Measurements from ENCODE around the gene DNMT3L.
"Not testable (repeated sequence)": the region's sequence is repeated elsewhere in the genome, so short reads cannot be mapped to it uniquely, and the experiment has no call there.

DNMT3L gene

DNA sequence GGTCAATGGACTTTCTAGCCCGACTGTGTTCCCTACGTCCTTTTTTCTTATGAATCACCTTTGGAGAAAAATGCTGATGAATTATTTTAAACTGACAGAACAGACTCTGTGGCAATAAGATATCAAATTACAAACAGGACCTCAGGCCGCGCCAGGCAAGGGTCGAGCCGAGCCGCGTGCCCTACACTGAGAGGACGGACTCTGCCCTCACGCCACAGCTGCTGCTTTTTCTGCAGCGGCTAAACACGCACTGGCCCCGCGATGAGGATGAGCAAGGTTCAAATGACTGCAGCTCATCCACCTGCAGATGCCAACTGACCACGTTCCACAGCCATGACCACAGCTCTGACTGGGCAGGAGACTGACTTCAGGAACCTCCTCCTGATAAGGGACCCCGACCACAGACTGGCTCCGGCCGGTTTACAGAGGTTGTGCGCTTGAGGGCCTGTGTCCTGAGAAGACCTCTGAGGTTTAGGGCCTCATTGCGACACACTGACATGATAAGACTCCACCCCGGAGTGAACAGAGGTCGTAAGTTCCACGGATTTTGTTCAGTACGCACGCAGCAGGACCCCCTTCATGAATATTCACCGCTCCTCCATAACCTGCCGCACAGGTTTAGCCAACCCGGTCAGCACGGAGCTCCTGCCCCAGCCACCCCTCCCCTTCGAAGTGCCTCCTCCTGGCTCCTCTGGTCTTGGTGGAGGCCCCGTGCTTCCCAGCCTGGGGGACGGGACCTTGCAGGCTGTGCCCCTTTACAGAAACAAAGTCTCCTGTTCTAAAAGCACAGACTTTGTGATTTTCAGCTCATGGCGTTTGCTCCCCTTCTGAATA, 12.3 kb downstream of the DNMT3L start:
- not testable (repeated sequence) for DNase-seq (ENCODE audit: low read depth)

- not testable (repeated sequence) for DNase-seq (ENCODE audit: low read depth)
Observed at GRCh38 chr21:44247904-44248303, 13.8 kb downstream of the DNMT3L start.

- not testable (repeated sequence) for DNase-seq (ENCODE audit: low read depth)
Observed at GRCh38 chr21:44243980-44244379, 17.7 kb downstream of the DNMT3L start.

DNA sequence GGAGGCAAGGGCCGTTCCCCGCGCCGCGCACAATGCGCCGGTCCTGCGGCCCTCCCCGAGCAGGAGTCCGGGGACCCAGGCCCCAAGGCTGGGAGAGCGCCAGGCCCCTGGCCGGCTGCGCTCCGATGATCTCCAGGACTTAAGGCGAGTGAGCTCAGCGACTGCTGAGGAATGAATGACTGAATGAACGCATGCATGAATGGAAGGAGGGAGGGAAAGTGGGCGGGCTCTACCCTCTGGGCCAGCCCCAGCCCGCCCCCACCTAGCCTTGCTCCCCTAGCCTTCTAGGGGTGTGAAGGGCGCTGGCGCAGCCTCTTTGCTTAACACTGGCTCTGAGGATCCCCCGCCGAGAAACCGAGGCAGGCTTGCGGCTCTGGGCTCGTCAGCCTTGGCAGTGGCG, 20.4 kb downstream of the DNMT3L start:
- not testable (repeated sequence) for DNase-seq (ENCODE audit: low read depth)

- not testable (repeated sequence) for DNase-seq (ENCODE audit: low read depth)
Observed at GRCh38 chr21:44240842-44241241, 20.9 kb downstream of the DNMT3L start, which contains the start of gene ICOSLG. TSS of gene ICOSLG (minus strand) at chr21:44240943. CDS start at chr21:44240817, 126 bp downstream.

- not testable (repeated sequence) for DNase-seq (ENCODE audit: low read depth)
Observed at GRCh38 chr21:44240353-44240752, 21.3 kb downstream of the DNMT3L start.

DNA sequence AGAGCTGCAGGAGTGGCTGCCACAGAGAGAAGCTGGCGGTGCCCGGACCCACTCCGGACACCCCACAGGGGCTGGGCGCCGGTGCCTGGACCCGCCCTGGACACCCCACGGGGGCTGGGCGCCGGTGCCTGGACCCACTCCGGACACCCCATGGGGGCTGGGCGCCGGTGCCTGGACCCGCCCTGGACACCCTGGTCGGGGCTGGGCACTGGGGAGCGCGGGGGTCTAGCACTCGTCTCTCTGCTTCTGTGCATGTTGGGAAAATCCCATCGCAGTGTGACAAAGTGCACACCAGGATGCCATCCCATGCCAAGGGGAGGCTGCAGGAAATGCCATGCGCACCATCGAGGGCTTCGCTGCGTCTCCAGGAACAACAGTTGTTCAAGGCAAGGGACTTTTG, 32.1 kb downstream of the DNMT3L start:
- not testable (repeated sequence) for DNase-seq (ENCODE audit: low read depth)

- DNase-seq (ENCODE audit: low read depth) = not testable (repeated sequence)
Observed at GRCh38 chr21:44228109-44228508, 33.6 kb downstream of the DNMT3L start.

- DNase-seq (ENCODE audit: low read depth) = not testable (repeated sequence)
Observed at GRCh38 chr21:44227614-44228013, 34.1 kb downstream of the DNMT3L start.

DNA sequence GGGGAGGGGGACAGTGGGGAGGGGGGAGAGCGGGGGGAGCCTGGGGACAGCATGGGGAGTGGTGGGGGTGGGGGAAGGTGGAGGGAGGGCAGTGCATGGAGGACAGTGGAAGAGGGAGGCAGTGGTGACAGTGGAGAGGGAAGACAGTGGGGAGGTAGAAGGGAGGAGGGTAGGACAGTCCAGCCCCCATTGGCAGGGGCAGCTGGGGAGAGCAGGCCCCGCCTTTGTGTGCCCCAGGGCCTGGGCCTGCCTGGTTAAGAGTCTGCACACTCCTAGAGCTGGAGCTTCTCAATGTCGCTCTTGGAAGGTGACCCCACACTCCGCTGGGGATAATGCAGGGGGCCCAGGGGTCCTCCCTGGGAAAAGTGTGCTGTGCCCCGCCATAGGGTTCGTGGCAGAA, 36.1 kb downstream of the DNMT3L start:
- not testable (repeated sequence) for DNase-seq (ENCODE audit: low read depth)

GRCh38 chr21:44223334-44223733, 38.4 kb downstream of the DNMT3L start:
- not testable (repeated sequence) for DNase-seq (ENCODE audit: low read depth)

DNA sequence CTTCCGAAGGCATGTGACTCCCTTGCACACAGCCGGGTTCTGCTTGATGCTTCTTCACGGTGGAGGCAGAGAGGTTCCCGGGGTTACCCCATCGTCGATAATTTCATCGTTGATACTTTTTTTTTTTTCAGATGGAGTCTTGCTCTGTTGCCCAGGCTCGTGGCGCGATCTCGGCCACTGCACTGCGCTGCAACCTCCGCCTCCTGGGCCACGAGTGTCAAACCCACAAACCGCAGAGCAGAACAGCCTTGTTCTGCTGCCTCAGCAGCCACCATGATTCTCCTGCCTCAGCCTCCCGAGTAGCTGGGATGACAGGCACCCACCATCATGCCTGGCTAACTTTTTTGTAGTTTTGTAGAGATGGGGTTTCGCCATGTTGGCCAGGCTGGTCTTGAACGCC, 41.0 kb downstream of the DNMT3L start:
- DNase-seq (ENCODE audit: low read depth) = not testable (repeated sequence)

DNA sequence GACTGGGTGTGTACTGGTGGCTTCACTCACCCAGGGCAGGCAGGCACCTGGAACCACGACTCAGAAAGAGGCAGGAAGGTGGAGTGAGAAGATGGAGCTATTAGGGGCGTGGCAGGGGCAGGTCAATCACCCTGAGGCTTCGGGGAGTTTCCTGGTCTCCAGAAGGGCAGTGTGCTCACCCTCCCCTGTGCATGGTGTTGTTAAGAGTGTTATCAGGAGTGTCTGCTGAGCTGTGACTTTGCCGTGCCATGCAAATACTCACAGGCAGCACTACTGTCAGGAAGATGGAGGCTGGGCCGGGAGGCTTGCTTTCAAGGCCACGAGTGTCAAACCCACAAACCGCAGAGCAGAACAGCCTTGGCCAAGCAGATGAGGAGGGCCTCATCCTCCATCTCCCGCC, 43.2 kb downstream of the DNMT3L start:
- not testable (repeated sequence) for DNase-seq (ENCODE audit: low read depth)

- not testable (repeated sequence) for DNase-seq (ENCODE audit: low read depth)
Observed at GRCh38 chr21:44211978-44212377, 49.7 kb downstream of the DNMT3L start.

DNA sequence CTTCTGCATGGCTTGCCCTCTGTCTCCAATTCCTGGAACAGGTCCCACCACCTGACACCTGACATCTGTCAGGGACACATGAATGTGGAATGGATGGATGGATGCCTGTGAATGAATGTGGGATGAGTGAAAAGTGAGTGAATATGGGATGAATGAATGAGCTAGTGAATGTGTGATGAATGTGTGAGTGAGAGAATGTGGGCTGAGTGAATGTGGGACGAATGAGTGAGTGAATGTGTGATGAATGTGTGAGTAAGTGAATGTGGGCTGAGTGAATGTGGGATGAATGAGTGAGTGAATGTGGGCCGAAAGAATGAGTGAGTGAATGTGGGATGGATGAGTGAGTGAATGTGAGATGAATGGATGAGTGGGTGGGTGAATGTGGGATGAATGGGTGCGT, 50.1 kb downstream of the DNMT3L start:
- DNase-seq (ENCODE audit: low read depth) = not testable (repeated sequence)

DNA sequence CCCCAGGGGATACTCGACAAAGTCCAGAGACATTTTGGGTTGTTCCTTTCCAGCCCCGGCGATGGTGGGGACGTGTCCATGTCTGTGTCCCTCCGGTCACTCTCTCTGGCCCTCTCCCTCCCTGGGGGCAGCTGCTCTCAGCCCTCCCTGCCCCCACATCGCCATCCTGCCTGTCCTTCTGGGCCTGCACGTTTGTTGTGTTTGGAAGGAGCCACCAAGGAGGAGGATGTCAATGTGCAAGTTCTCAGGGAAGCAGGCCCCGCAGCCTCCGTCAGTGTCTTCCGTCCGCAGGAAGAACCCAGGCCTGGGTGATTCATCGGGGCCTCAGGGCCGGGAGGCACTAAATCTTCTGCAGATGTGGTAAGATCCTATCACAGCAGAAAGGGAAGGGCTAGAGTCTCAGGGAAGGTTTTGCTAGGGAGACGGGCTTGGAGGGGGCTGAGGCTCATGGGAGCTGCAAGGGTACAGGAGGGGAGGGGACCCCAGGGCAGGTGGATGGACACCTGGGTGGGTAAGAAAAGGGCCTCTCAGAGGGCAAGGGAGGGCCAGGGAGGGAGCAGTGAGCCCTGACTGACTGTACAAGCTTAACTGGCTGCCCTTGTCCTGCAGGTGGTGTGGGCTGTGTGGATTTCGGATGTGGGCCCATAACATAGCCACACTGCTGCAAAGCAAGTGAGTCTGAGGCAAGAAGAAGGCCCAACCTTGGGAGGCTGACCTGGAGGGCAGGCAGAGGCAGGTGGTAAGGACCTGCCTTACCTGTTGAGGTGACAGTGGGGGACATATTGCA, 53.6 kb downstream of the DNMT3L start:
- DNase-seq (ENCODE audit: low read depth) = not testable (repeated sequence)

DNA sequence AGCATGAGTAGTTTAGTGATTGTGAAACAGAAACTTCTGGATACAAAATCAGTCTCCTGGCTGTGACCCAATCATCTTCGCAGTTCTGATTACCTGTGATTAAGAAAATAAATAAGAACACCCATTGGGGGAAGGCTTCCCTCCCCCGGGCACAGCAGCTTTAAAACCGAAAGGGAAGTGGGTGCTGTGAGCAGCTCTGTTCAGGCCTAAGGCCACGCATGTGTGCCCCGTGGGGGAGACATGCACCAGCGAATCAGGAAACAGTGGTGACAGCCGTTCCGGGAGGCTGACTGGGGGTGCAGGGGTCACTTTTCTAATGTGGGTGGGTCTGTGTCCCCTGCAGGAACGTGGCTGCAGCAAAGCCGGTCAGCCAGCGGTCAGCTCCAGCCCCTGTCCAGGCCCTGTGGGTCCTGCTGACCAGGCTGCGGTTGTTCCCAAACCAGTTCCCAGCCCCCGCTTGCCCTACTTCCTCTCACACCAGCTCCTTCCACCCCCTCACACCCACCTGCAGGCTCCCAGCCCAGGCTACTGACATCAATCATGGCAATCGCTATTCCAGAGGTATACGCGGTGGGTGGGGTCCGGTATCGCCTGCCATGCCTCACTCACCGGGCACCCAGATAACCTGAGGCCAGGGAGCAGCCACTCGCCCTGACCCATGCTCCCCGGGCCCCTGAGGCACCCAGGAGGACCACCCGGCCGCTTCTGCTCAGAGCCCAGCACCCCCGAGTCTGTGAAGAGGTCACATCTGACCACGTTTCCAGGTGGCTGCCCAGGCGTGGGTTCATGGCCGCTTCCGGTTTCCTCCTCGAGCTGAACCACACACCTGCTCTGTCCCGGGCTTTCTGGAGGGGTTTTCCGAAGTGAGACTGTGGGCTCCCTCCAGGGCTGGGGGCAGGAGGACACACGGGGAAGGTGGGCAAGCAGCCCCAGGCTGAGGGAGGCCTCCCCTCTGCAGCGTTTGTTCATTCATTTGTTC, 54.7 kb downstream of the DNMT3L start:
- not testable (repeated sequence) for DNase-seq (ENCODE audit: low read depth)

- not testable (repeated sequence) for DNase-seq (ENCODE audit: low read depth)
Observed at GRCh38 chr21:44206187-44206586, 55.5 kb downstream of the DNMT3L start.

DNA sequence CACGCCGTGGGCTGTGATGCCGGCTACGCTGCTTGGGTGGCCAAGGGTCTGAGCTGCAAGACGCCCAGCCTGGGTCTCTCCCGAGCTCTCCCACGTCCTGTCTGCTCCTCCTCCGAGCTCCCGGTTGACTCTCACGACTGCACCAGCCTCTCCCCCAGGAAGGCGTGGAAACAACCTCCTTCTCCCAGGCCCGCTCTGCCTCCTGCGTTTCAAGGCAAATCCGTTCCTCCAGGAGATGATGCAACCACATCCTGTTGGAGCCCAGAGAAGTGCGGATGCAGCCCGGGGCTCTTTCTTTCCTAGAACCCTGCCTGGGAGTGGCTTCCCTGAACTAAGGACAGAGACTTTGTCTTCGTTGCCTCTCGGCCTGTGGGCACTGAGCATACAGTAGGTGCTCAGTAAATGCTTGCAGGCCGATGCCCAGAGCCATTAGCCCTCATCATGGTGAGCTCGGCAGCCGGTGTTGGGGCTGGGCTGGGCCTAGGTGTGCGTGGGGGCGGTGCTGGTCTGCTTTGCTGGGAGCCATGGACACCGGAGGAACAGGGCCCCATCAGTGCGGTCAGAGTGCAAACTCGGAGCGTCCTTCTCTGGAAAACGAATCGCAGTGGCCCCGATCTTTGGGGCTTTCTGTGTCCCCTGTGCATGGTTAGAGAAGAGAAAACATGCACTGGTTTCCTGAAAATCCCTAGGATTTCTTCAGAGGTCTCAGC, 59.0 kb downstream of the DNMT3L start:
- not testable (repeated sequence) for DNase-seq (ENCODE audit: low read depth)

DNA sequence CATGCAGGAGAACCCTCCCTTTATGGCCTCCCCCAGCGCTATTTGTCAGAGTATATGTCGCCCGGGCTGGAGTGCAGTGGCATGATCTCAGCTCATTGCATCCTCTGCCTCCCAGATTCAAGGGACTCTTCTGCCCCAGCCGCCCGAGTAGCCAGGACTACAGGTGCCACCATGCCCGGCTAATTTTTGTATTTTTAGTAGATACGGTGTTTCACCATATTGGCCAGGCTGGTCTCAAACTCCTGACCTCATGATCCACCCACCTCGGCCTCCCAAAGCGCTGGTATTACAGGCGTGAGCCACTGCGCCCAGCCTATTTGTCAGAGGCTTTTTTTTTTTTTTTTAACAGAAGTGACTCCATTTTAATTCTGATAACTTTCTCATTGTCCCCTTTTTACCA, 61.7 kb downstream of the DNMT3L start:
- not testable (repeated sequence) for DNase-seq (ENCODE audit: low read depth)

- no peak for DNase-seq (ENCODE audit: low read depth)
Observed at GRCh38 chr21:44199448-44199847, 62.2 kb downstream of the DNMT3L start.
